Measurements from ENCODE around the gene RSBN1. TPM values are rescaled to one million over a fixed set of nuclear protein-coding genes. Genes with fewer than 3 reads are reported as not detected.

RSBN1 gene
- total RNA-seq, 3 donors from 2014 or later: 24.1 to 36.5 (median 28.3) TPM

DNA sequence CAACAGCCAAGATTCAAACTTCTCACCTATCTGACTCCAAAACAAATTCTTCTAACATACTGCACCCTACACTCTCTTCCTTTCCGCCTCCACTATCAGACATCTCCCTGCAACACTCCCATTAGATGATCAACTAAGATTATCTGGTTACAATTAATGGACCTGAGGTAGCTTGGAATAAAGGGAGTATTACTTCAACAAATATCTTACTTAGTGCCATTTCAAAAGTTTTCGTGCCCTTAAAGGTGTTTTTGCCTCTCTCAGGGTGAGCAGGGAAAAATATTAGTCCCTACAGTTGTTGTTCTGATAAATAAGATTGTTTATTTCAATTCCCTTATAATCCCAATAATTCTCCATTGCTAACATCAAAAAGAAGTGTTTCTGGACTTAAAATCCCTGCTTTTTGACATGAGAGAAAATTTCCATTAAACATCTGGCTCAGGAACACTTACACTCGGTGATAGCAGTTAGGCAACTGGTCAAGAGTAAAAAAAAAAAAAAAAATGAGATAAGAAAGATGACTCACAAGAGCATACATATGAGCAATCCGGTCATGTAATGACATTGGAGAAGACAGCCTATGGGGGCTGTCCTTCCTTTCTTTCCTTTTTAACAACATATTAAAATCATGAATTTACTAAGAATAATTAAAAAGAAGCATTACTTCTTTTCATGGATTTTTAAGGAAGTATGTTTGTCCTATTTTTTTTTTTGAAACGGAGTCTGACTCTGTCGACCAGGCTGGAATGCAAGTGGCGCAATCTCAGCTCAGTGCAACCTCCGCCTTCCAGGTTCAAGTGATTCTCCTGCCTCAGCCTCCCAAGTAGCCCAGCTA lies 7.6 kb downstream of the RSBN1 start:
- DNase-seq (no peak), ATAC-seq (peak; percentile 78)
- TF ChIP-seq, protein P1, sequence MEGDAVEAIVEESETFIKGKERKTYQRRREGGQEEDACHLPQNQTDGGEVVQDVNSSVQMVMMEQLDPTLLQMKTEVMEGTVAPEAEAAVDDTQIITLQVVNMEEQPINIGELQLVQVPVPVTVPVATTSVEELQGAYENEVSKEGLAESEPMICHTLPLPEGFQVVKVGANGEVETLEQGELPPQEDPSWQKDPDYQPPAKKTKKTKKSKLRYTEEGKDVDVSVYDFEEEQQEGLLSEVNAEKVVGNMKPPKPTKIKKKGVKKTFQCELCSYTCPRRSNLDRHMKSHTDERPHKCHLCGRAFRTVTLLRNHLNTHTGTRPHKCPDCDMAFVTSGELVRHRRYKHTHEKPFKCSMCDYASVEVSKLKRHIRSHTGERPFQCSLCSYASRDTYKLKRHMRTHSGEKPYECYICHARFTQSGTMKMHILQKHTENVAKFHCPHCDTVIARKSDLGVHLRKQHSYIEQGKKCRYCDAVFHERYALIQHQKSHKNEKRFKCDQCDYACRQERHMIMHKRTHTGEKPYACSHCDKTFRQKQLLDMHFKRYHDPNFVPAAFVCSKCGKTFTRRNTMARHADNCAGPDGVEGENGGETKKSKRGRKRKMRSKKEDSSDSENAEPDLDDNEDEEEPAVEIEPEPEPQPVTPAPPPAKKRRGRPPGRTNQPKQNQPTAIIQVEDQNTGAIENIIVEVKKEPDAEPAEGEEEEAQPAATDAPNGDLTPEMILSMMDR (IDR thresholded peaks at IDR 0.05): no peak
- Histone ChIP-seq H3K36me3 (ENCODE audit: low read depth) (no peaks in the 10 kb centered on the region), H3K4me3 (no peak overlapping the region), H3K9me3 (no peaks in the 10 kb centered on the region), H3K4me1 (ENCODE audit: low read depth) (peaks cover 45% of the 10 kb centered on the region)
- intact Hi-C loops (cut with DNase I, micrococcal nuclease): no loop called here

DNA sequence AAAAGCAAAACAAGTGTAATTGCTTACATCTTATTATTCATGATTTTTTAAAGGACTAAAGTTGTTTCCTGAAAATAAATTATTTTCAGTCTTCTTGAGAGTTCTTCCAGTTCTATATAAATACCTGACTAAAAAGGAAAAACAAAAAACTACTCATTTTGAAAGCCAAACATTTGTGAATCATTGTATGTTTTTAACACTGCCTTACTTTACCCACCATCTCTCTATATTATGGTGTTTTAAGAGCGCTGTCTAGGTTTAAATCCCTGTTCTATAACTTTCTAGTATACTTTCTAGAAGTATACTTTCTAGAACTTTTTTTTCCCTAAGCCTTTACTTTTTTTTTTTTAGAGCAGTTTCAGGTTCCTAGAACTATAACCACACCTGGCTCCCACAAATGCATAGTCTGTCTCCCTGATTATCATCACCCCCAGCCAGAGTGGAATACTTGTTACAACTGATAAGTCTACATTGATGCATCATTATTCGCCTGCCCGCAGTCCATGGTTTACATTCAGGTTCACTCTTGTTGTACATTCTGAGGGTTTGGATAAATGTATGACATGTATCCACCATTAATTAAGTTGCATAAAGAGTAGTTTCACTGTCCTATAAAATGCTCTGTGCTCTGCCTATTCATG lies 9.8 kb downstream of the RSBN1 start:
- ATAC-seq (no peak), DNase-seq (no peak)
- H3K4me3 ChIP-seq: no peak overlapping the region
- H3K36me3 ChIP-seq (ENCODE audit: low read depth): no peaks in the 10 kb centered on the region
- H3K9me3 ChIP-seq: no peaks in the 10 kb centered on the region
- intact Hi-C loops (cut with DNase I, micrococcal nuclease): no loop called here
- H3K4me1 ChIP-seq (ENCODE audit: low read depth): peaks cover 24% of the 10 kb centered on the region
- TF ChIP-seq, protein P1 (IDR thresholded peaks at IDR 0.05): no peak

DNA sequence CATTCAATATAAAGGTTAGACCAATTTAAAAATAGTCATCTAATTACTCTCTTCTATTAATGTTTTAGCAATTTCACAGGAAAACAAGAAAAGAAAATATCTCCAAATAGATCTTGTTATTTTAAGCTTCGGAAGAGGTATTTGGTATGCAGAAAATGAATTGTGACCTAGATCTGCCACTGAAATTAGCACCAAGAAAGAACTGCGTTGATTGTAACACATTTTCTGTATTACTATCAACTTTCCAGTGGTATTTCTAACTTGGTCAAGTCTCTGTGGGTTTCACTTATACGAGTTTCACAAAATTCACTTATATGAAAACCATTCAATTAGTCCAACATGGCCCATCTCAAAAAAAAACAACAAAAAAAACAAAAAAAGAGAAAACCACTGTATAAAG lies 11.8 kb downstream of the RSBN1 start:
- TF ChIP-seq, protein P1 (IDR thresholded peaks at IDR 0.05): no peak
- H3K4me1 ChIP-seq (ENCODE audit: low read depth): peaks cover 22% of the 10 kb centered on the region
- no peaks in the 10 kb centered on the region for H3K36me3 ChIP-seq (ENCODE audit: low read depth)
- no peak for DNase-seq
- intact Hi-C loops (cut with DNase I, micrococcal nuclease): no loop called here
- no peaks in the 10 kb centered on the region for H3K9me3 ChIP-seq
- no peak for ATAC-seq
- no peak overlapping the region for H3K4me3 ChIP-seq

DNA sequence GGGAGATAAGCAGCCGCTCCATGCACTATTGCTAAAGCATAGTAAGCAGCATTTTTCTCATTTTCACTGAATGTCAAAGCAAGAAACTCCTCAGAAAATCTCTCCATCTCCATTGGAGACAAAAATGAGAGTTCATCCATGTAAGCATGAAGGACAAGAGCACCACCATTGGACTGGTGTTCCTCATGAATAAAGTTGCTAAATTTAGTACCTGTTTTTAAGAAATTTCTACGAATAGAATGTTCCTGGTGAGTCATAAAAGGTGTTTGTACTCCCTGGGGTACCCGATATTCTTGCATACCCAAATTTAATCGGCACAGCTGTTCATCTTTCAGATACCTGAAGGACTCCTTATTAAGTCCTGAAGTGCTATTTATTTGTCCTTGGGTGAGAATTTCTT lies 14.8 kb downstream of the RSBN1 start:
- TF ChIP-seq, protein P1 (IDR thresholded peaks at IDR 0.05): no peak
- no peak for ATAC-seq
- Histone ChIP-seq H3K4me1 (ENCODE audit: low read depth) (no peaks in the 10 kb centered on the region), H3K36me3 (ENCODE audit: low read depth) (no peaks in the 10 kb centered on the region), H3K4me3 (no peak overlapping the region), H3K9me3 (no peaks in the 10 kb centered on the region)
- intact Hi-C loops (cut with DNase I, micrococcal nuclease): no loop called here
- DNase-seq: no peak

DNA sequence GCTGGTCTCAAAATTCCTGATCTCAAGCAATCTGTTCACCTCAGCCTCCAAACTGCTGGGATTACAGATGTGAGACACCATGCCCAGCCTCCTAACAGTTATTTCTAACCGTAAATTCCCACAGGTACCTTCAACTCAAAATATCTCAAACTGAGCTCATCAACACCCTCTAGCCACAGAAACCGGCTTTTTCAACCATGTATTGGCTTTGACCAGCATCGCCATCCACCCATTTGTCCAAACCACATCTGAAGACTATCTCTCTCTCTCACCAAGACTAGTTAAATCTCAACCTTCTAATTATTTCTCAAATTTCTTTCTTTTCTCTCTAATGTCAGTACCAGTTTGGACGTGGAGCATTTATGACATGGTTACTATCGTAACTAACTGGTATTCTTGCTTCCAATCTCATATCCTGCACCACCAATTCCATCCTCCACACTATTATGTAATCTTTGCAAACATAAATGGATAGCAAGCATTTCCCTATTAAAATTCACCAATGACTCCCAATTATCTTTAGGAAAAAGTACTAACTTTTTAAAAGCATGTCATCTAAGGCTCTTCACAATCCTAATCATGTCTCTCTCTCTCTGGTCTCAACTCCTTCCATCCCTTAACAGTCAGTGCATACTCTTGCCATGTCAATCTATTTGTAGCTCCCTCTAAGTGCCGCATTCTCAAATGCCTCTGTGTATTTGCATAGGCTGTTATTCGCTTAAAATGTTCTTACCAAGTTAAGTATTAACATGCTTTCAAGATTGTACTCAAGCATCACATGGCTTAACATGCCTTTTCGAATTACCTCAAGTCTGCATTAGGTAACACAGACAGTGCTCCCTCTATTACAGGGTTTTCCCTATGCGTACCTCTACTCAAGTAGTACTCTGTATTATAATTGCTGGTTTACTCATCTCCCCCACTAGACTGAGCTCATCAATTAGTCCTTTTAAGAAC lies 18.1 kb downstream of the RSBN1 start:
- ATAC-seq: peak; percentile 63
- no peaks in the 10 kb centered on the region for H3K9me3 ChIP-seq
- intact Hi-C loops (cut with DNase I, micrococcal nuclease): no loop called here
- H3K36me3 ChIP-seq (ENCODE audit: low read depth): no peaks in the 10 kb centered on the region
- no peak overlapping the region for H3K4me3 ChIP-seq
- H3K4me1 ChIP-seq (ENCODE audit: low read depth): no peaks in the 10 kb centered on the region
- TF ChIP-seq, protein P1 (IDR thresholded peaks at IDR 0.05): no peak
- DNase-seq: no peak
